Sigmoid colon (tissue), 4 donors: ENCODE measurements around the gene AATF.

ENCODE experiments used
- EP300 ChIP-seq, 4 donors: sonication (generic); formaldehyde crosslinking; IDR thresholded peaks; one replicate each; pipeline ENCODE4 v1.6.1; 2017; ENCODE audit warnings: antibody characterized with exemption in 4 of 4
- POLR2A ChIP-seq, 2 donors: fragments of 450-650 bp; IDR thresholded peaks; one replicate each; pipeline ENCODE4 v1.6.1; 2016; ENCODE audit warnings: antibody characterized with exemption in 2 of 2, mild to moderate bottlenecking in 2 of 2, moderate library complexity in 2 of 2
- POLR2AphosphoS5 ChIP-seq, 4 donors: sonication (generic); formaldehyde crosslinking; IDR thresholded peaks; one replicate each; pipeline ENCODE4 v1.6.1; 2017; ENCODE audit warnings: antibody characterized with exemption in 4 of 4
- TF ChIP-seq, protein P1 (sequence below), 4 experiments: fragments of 450-650 bp in 3 of 4; fragments of 200-600 bp in 1 of 4; IDR thresholded peaks; one replicate each; pipeline ENCODE4 v1.5.1; 2016 to 2019; ENCODE audit warnings: antibody characterized with exemption in 4 of 4, mild to moderate bottlenecking in 3 of 4, moderate library complexity in 2 of 4

DNA sequence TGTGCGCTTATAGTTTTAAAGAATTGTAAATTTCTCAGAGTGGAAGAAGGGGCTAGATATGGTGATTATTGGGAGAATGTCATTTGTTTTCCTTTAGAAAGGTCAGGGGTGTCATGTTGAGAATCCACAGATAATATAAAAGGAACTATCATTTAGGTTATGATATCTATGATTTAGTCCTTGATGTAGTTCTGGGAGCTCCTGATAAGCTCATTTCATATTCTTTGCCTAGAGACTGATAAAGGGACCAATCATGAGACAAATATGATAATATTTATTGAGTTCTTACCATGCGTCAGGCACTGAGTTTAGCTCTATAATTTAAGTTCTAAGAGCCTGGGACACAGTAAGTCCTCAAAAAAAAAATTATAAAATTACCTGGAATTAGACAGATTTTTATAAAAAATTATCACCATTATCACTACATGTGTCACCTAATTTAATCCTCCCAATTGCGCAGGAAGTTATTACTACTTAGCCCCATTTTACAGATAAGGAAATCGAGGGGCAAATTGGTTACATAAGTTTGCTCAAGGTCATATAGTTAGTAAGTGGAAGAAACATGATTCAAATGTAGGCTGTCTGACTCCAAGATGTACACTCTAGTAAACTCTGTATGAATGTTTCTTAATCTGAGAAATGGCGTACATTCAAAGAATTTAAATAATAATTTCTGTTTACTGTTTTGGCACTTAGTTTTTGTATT, 2.5 kb downstream of the AATF start:
- TF ChIP-seq, protein P1, sequence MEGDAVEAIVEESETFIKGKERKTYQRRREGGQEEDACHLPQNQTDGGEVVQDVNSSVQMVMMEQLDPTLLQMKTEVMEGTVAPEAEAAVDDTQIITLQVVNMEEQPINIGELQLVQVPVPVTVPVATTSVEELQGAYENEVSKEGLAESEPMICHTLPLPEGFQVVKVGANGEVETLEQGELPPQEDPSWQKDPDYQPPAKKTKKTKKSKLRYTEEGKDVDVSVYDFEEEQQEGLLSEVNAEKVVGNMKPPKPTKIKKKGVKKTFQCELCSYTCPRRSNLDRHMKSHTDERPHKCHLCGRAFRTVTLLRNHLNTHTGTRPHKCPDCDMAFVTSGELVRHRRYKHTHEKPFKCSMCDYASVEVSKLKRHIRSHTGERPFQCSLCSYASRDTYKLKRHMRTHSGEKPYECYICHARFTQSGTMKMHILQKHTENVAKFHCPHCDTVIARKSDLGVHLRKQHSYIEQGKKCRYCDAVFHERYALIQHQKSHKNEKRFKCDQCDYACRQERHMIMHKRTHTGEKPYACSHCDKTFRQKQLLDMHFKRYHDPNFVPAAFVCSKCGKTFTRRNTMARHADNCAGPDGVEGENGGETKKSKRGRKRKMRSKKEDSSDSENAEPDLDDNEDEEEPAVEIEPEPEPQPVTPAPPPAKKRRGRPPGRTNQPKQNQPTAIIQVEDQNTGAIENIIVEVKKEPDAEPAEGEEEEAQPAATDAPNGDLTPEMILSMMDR (IDR thresholded peaks at IDR 0.05): no peak
- TF ChIP-seq POLR2AphosphoS5 (IDR thresholded peaks at IDR 0.05) (no peak), EP300 (IDR thresholded peaks at IDR 0.05) (no peak), POLR2A (IDR thresholded peaks at IDR 0.05) (no peak)
